ENCODE data around the gene TMEM218.

Gene TMEM218

GRCh38 chr11:125111343-125112207 lies at the start of gene TMEM218:
TSS of gene TMEM218 (minus strand) at chr11:125111626. CDS start at chr11:125102241, 9,385 bp downstream.
- DNase-seq, result peak; percentile 96 to 97

- DNase-seq, result no peak
These were observed 46.7 kb upstream of the TMEM218 start for GRCh38 chr11:125157953-125158680.

- no peak for DNase-seq
These were observed 45.8 kb upstream of the TMEM218 start for GRCh38 chr11:125157118-125157733.

GRCh38 chr11:125156346-125157117 lies 45.1 kb upstream of the TMEM218 start:
- DNase-seq, result no peak

GRCh38 chr11:125155767-125156166 lies 44.3 kb upstream of the TMEM218 start:
- no peak for DNase-seq

GRCh38 chr11:125155100-125155444 lies 43.6 kb upstream of the TMEM218 start:
- no peak for DNase-seq

GRCh38 chr11:125154378-125155099 lies 43.1 kb upstream of the TMEM218 start:
- DNase-seq, result no peak

- no peak for DNase-seq
These were observed 42.4 kb upstream of the TMEM218 start for GRCh38 chr11:125153837-125154236.

GRCh38 chr11:125148743-125149142 lies 37.3 kb upstream of the TMEM218 start:
- no peak for DNase-seq

GRCh38 chr11:125148011-125148410 lies 36.6 kb upstream of the TMEM218 start:
- DNase-seq, result no peak

GRCh38 chr11:125147280-125147679 lies 35.9 kb upstream of the TMEM218 start:
- no peak for DNase-seq

GRCh38 chr11:125146232-125146631 lies 34.8 kb upstream of the TMEM218 start:
- no peak for DNase-seq

- peak in 1 of 2 experiments; percentile 7 for DNase-seq
These were observed 30.5 kb upstream of the TMEM218 start for GRCh38 chr11:125141686-125142535.

GRCh38 chr11:125141178-125141577 lies 29.8 kb upstream of the TMEM218 start:
- no peak for DNase-seq

GRCh38 chr11:125140233-125140632 lies 28.8 kb upstream of the TMEM218 start:
- no peak for DNase-seq

- no peak for DNase-seq
These were observed 28.4 kb upstream of the TMEM218 start for GRCh38 chr11:125139778-125140177.

- no peak for DNase-seq
These were observed 27.5 kb upstream of the TMEM218 start for GRCh38 chr11:125138966-125139365.

GRCh38 chr11:125136001-125136400 lies 24.6 kb upstream of the TMEM218 start:
- DNase-seq, result no peak

GRCh38 chr11:125132596-125132995 lies 21.2 kb upstream of the TMEM218 start:
- no peak for DNase-seq

- no peak for DNase-seq
These were observed 20.6 kb upstream of the TMEM218 start for GRCh38 chr11:125132071-125132470.

- DNase-seq, result no peak
These were observed 18.0 kb upstream of the TMEM218 start for GRCh38 chr11:125129316-125129993.

All from SHP77 (cell line).